Lower leg skin (tissue), 3 donors: ENCODE measurements around the gene TMEM217.

Source experiments
- CTCF ChIP-seq, 3 donors: fragments of 450-650 bp; IDR thresholded peaks; one replicate each; pipeline ENCODE4 v1.5.1; 2016; ENCODE audit warnings: antibody characterized with exemption in 3 of 3, mild to moderate bottlenecking in 3 of 3, moderate library complexity in 2 of 3
- POLR2A ChIP-seq, 2 donors: fragments of 450-650 bp; IDR thresholded peaks; one replicate each; pipeline ENCODE4 v1.6.1; 2016 to 2017; ENCODE audit warnings: antibody characterized with exemption in 2 of 2, mild to moderate bottlenecking in 1 of 2, moderate library complexity in 1 of 2

DNA sequence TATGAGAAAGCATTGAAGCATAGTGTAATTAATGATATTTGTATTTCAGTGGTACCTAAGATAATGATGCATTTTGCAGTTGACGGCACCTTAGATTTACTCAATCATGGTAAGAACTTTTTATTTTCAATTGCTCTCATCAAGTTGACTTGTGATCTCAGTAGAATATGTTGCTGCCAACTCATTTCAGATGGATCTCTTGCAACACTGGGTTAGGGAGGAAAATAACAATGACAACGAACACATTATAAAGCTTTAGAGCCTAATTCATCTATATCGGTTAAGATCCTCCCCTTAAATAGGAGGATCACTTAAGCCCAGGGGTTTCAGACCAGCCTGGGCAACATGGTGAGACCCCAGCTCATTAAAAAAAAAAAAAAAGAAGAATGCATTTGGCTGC is 18.4 kb downstream of the TMEM217 start:
- no peak for TF ChIP-seq CTCF (IDR thresholded peaks at IDR 0.05)
- TF ChIP-seq POLR2A (IDR thresholded peaks at IDR 0.05), result no peak
